Measurements from ENCODE around the gene RGS2.

- TF ChIP-seq CTCF (IDR thresholded peaks at IDR 0.05) = no peak
- no peak for TF ChIP-seq ZFX (IDR thresholded peaks at IDR 0.05; ENCODE audit: borderline replicate concordance)
These were observed 40.4 kb upstream of the RGS2 start for GRCh38 chr1:192768463-192768862.

All from 22Rv1 (cell line).